ENCODE measurements around the gene PDK4.

The PDK4 gene

DNA sequence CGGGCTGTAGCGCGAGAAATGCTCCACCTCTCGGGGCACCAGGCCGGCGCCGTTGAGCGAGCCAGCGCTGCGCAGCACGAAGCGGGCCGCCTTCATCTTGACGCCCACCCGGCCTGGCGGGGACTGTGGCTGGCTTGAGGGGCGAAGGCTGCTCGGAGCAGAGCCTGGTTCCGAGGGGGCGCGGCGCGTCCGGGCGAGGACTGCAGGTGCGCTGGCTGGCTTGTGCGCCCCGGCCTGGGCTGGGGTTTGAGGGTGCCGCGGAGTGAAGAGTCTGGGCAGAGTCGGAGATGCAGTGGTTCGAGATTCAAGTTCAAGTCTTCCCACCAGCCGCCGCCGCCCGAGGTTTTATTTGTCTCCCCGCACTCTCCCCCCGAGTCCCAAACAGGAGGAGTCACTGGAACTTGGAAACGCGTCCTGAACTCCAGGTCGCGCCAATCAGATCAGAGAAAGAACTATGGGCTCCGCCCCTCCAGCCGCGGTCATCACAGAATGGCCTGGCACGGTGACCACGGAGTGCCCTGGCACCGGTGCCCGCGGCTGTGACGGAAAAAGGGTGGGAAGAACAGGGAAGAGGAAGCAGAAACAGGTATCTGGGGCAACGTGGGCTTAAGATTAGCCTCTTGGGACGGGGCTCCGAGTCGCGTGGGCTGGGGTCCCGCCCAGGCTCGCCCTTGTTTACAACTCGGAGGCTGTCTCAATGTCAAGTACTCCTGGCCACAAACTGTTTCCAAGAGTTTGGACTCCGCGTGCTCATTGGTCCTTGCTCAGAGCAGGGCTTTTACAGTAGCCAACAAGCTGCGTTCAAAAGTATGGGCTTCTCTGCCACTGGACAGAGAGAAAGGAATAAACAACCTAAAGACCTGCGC lies at the start of gene PDK4:
TSS of gene PDK4 (minus strand) at position 319 of the 866 bp plus-strand sequence. CDS start at position 96, 223 bp downstream.
- DNase-seq (ENCODE audit: low read depth in 2 of 2, low spot score in 1 of 2): no peak

DNA sequence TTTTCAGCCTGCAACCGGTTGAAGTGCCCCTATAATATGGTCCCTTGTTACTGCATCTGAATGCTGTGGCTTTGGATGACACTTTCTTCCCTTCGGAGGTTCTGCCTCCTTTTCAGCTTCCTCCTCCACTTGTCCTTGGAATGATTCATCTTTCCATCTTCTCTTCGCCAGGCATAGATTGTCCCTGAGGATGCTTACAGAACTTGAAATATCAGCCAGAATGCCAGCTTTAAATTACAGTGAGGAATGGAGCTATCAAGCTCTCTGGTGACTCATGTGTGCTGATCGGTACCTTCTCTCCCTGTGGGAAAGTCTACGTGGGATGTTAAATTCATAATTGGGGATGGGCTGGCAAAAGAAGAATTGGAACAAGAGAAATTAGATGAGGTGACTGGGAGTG lies 45.9 kb upstream of the PDK4 start:
- no peak for DNase-seq (ENCODE audit: low read depth in 2 of 2, low spot score in 1 of 2)

- DNase-seq (ENCODE audit: low read depth in 2 of 2, low spot score in 1 of 2): no peak
Measured at GRCh38 chr7:95636140-95636940, 40.0 kb upstream of the PDK4 start.

DNA sequence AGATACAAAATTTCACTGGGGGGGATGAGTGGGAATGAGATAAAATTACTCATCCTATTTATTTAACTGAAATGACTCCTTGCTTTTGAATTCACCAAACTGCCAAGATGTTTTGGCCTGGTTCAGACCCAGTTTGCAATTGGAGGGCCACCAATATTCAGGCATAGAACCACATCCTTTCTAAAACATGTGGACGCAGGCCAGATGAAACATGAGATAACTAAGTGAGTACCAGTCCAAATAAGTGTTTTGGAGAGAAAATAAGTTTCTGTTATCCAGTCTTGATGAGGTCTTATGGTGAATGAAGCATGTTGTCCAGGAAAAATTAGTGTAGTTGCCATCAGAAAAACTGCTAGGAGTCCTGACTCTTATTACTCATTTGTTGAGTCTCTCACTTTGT lies 36.3 kb upstream of the PDK4 start:
- no peak for DNase-seq (ENCODE audit: low read depth in 2 of 2, low spot score in 1 of 2)

DNA sequence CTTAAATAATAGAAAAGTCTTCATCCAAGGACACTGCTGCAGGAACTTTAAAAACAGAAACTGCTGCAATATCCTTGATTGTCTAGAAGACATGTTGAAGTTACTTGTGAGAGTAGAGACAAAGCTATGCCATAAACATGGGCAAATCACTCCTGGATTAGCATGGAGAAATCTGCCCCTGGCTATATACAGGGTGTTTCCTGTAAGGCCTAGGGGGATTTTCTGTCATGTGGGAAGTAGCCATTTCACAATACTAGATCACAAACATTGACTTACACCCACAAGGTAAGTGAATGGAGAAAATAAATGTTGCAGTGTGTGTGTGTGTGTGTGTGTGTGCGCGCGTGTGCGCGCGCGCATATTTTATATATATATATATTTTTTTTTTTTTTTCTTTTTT lies 35.2 kb upstream of the PDK4 start:
- DNase-seq (ENCODE audit: low read depth in 2 of 2, low spot score in 1 of 2): no peak

GRCh38 chr7:95630702-95631458 lies 34.6 kb upstream of the PDK4 start:
- no peak for DNase-seq (ENCODE audit: low read depth in 2 of 2, low spot score in 1 of 2)

DNA sequence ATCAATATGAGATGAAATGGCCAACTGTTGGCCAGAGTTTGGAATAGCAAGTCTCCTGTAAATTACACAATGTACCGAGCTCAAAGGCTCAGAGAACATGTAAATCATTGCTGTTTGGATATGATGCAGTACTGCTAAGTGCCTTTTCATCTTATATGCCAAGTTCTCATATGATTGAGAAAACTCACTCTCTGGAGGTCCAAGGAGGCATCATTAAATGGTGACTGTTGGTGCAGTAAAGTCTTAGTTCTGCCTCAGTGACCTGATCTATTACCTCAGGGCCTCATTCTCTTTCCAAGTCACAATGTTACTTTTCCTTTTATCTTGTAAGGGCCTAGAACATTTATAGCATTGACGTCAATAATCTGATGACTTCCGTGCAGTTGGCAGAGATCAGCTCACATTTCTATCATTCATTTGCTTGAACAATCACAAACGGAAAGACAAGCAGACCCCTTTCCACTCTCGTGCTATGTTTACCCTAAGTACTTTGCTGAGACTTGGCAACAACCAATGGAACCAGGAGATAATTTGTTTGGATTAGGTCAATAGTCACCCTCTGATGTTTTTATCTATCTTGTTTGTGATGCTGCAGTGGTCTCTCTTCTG lies 32.6 kb upstream of the PDK4 start:
- no peak for DNase-seq (ENCODE audit: low read depth in 2 of 2, low spot score in 1 of 2)

DNA sequence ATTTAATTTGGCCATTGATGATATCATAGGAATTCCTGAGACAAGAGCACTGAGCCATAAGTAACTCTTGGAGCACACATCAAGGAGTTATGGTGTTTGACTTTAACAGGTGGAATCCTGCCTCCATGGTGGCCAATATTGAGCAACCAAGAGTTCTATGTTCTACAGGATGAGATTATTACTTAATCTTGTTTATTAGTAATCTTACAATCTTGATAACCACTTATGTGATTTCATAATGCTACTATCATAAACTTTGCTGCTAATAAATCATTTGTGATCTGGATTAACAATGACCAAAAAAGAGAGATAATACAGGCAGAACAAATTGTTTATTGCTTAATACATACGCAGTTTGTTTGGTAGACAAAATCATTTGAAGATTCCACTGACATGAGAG lies 27.5 kb upstream of the PDK4 start:
- DNase-seq (ENCODE audit: low read depth in 2 of 2, low spot score in 1 of 2): no peak

- no peak for DNase-seq (ENCODE audit: low read depth in 2 of 2, low spot score in 1 of 2)
Measured at GRCh38 chr7:95622859-95623258, 26.5 kb upstream of the PDK4 start.

DNA sequence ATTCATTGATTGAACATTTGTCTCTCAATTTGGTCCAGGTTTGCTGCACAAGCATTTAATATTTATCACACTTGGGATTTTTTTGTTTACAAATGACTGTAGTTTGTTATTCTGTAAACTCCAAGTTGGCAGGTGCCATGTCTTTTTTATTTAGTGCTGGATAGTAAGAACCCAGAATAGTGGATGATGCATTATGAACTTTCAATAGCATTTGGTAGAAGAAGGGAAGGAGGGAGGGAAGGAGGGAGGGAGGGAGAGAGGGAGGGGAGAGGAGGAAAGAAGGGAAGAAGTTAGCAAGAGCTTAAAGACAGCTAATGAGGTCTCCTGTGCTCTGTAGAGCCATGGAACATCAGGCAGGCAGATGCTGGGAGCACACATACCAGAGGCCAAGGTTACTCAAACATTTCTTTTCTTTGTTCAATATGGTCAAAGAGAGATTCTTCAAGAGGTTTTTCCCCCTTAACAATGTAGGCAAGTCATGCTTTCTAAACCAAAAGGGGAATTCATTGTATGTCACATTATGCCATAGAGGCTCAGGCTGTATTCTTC lies 25.8 kb upstream of the PDK4 start:
- DNase-seq (ENCODE audit: low read depth in 2 of 2, low spot score in 1 of 2): no peak

DNA sequence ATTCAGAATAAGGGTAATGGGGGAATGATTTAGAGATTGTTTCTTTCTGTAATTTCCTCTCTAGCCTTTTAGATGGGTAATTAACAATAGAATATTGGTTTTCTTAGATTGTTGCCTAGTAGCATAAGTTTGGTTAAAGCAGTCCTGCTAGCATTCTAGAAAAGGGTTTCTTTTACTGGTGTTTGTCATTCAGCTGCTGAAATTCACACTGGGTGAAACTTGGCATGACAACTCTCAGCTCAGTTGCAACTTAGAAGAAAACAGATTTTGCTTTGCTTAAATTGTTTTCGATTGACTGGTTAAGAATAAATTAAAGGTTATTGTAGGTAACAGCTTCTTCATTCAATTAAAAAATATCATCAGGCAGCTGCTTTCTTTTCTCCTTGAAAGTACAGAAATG lies 25.1 kb upstream of the PDK4 start:
- DNase-seq (ENCODE audit: low read depth in 2 of 2, low spot score in 1 of 2): no peak

DNA sequence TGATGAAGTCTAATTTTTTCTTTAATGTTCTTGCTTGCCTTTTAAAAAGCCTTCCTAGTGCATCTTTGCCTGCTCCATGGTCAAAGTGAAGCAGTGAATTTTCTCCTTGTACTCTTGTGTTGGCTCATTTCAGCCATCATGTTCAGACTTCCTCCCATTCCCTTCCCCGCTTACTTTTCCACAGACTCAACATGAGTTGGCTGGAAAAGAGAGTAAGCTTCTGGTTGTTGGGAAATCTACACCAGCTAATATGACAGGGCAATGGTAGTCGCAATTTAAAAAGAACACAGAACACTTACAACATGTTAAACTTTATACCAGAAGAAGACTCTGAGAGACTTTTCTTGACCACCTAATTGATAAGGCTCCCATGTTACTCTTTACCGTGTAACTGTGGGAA lies 24.3 kb upstream of the PDK4 start:
- no peak for DNase-seq (ENCODE audit: low read depth in 2 of 2, low spot score in 1 of 2)

DNA sequence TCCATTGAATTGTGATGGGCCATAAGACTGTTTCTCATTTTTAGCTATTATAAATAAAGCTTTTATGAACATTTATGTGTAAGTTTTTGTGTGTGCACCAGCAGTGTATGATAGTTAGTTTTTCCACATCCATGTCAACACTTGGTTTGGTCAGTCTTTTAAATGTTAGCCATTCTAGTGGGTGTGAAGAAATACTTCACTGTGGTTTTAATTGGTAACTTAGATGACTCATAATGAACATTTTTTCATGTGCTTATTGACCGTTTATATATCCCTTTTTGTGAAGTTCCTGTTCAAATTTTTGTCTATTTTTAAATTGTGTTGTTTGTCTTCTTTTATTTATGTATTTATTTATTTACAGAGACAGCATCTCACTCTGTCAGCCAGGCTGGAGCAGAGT lies 23.6 kb upstream of the PDK4 start:
- no peak for DNase-seq (ENCODE audit: low read depth in 2 of 2, low spot score in 1 of 2)

DNA sequence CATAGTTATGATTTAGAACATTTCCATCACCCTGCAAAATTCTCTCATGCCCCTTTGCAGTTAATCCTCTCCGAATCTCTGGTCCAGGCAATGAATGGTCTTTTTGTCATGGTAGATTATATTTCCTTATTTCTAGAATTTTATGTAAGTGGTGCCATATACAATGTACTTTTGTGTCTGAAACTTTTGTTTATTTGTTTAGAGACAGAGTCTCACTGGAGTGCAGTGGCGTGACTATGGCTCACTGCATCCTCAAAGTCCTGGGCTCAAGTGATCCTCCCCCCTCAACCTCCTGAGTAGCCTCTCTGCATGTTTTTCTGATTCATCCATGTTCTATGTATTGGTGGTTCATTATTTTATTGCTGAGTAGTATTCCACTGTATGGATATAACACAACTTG lies 23.2 kb upstream of the PDK4 start:
- no peak for DNase-seq (ENCODE audit: low read depth in 2 of 2, low spot score in 1 of 2)

- no peak for DNase-seq (ENCODE audit: low read depth in 2 of 2, low spot score in 1 of 2)
Measured at GRCh38 chr7:95614442-95614940, 18.2 kb upstream of the PDK4 start.

DNA sequence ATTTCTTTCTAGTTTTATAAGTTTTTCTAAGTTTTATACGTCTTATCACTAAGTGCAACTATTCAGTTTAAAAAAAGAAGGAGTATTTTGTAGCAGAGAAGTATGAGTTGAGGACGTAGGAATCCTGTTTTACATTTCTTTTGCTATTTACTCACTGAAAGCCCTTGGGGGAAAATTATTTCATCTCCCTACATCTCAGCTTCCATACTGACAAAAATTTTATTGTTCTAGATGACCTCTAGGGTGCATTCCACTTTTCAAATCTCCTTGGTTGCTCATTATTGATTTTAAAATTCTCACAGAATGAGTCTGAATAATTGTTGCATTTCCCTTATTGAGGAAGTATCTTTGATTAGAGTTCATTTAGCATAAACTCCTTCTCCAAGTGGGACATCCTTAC lies 14.9 kb upstream of the PDK4 start:
- DNase-seq (ENCODE audit: low read depth in 2 of 2, low spot score in 1 of 2): no peak

- no peak for DNase-seq (ENCODE audit: low read depth in 2 of 2, low spot score in 1 of 2)
Measured at GRCh38 chr7:95609277-95609971, 13.1 kb upstream of the PDK4 start.

GRCh38 chr7:95608359-95609173 lies 12.2 kb upstream of the PDK4 start:
- no peak for DNase-seq (ENCODE audit: low read depth in 2 of 2, low spot score in 1 of 2)

DNA sequence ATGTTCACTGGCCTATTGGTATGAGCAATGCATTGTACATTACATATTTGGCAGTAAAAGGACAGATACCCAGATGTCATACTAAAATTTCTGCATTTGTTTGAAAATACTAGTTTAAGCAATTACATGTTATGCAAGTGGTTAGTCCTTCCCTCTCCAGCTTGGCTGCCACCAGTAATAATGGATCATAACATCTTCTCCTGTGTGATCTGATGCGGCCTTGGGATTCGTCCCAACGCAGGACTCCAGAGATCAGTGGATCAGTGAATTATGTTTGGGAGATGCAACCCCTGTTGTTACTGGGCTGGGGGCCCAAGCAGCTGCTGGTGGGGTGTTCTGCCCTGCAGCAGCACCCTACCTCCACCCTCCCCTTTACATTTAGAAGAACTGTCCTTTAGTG lies 11.2 kb upstream of the PDK4 start:
- no peak for DNase-seq (ENCODE audit: low read depth in 2 of 2, low spot score in 1 of 2)

All from stimulated activated CD8-positive, alpha-beta memory T cell treated with anti-CD3 and anti-CD28 coated beads, Interleukin-4, amount 100 ng/mL, for 4 hours (primary cell).